GM18507 (cell line): ENCODE results near the gene TENM3.

Experiments
- DNase-seq: peaks from one replicate; pipeline ENCODE4 v3.0.0; 2011; ENCODE audit warnings: low read depth; ENCODE audit not compliant: insufficient read length; ENCODE audit errors: extremely low spot score
- FAIRE-seq: peaks from 2 replicates; lab custom pipeline; 2011; peaks lifted over from hg19 to GRCh38; lab: Jason Lieb, UNC

Gene TENM3

DNA sequence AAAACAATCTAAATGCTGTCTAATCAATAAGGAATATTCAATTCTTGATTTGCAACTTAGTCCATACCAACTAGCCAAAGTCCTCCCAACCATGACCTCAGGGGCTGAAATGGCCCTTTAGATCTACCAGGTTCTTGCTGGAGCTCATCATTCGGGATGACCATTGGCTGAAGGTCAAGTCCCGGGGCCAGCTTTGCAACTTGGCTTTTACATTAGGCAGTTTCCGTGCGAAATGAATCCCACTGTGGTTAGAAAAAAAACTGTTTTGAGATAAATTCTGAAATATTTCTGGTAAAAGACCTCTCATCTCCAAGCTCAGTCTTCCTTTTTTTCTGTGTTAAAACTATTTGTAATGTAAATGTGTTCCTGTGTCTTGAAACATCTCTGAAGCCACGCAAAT is 178.6 kb downstream of the TENM3 start:
- FAIRE-seq, result no peak
- DNase-seq, result no peak

DNA sequence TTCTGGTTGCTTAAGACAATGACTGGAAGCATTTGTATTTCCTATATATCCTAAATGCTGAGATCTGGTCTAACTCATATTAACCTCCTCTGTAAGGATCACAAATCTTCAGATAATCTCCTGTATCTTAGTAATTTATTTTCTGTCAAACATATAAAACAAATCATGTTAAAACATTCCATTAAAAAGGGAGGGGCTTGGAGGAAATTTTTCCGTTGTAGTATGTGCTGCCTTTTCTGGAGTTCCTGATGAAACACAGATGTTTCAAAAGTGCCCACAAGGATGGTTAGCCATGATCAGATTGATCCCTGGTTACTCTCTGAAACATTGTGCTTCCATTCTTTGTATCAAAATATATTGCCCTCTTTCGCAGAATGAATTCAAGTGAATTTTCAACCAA is 182.1 kb downstream of the TENM3 start:
- DNase-seq, result no peak
- no peak for FAIRE-seq

DNA sequence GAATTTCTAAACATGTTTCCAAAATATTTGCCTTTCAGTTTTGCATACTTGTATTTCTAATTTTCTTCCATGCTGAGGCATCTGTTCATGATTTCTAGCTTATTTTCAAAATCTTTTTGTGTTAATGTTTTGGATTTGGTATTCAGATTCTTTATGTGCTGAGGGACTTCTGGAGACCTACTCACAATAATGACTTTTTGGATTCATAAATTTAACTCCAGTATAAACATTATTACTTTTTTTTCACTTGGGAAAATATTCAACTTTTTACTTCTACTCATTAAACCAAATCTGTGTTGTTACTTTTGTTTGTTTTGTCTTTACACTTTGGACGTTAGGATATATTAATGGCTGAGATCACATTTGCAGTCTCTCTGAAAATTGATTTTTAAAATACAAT is 183.7 kb downstream of the TENM3 start:
- FAIRE-seq (no peak), DNase-seq (no peak)

DNA sequence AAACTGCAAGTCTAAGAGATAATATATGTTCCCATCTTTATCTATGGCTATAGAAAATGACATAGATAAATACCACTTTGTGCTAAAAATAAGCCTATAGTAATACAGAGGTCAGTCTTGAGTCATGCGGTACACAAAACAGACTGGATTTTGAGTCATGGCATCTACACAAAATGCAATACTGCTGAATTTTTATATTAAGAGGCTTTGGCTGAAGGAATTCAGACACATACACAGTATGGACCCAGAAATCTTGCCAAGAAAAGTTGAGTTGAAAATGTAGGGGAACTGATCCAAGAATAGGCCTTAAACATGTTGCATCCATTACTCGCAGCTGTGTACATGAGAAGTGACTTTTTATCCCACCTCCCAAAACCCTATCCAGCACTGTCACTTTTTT is 184.4 kb downstream of the TENM3 start:
- no peak for FAIRE-seq
- DNase-seq, result no peak

DNA sequence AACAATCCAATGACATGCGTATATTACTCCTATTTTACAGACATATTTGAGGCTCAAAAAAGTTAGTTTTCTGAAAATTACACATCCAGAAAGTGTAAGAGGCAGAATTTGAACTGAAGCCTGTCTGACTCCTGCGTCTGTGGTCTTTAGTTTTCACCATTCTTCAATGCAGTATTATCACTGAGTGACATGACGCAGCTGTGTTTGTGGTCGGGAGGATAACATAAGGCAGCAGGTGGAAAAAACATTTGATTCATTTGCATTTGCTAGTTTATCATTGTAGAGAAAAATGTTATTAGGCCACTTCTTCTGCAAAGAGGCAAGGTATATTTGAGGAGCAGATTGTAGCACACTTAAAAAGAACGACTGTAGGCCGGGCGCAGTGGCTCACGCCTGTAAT is 186.7 kb downstream of the TENM3 start:
- FAIRE-seq (no peak), DNase-seq (no peak)

DNA sequence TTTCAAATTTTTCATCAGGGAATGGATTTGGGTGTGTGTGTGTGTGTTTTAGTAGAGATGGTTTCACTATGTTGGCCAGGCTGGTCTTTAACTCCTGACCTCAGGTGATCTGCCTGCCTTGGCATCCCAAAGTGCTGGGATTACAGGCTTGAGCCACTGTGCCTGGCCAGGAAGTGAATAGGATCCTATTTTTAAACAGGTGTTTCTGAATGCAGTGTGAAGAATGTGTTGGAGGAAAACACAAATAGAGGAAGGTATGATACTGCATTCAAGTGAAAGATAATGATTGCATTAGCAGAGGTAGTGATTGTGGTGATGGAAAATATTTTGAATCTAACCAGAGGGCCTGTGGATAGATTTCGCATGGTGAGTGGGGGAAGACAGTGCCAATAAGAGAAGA is 189.6 kb downstream of the TENM3 start:
- no peak for FAIRE-seq
- DNase-seq, result no peak

DNA sequence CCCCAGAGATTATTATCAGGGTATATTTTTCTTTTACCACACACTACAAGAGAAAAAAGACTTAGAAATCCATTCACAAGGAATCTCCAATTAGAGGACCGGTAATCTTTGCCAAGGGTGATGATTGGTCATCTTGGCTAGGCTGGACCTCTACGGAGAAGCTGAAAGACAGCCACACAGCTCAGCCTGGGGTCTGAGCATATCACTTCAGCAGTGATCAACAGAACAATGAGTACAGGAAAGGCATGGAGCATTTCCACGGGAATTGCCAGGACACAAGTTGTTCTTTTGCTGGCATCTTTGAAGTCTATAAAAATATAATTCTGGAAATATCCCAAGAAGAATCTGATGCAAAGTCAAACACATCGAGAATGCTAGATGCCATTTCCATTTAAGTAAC is 191.5 kb downstream of the TENM3 start:
- DNase-seq (no peak), FAIRE-seq (no peak)

DNA sequence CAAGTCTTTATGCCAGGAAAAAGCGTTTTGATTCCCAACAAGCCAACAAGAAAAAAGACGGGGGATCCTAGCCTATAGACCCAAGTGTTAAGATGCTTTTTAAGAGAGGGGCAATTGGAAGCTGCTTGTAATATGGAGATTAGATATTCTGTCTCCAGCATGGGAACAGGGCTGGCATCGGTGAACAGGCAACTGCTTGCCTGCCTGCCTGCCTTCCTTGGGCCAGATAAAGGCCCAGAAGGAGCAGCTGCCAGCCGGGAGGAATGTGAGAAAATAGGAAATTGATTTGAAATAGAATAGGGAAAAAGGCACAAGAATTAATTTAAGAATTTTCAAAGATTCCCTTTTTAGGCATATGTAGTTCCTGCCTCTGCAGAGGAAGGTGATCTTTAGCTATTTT is 192.2 kb downstream of the TENM3 start:
- no peak for FAIRE-seq
- DNase-seq, result no peak

DNA sequence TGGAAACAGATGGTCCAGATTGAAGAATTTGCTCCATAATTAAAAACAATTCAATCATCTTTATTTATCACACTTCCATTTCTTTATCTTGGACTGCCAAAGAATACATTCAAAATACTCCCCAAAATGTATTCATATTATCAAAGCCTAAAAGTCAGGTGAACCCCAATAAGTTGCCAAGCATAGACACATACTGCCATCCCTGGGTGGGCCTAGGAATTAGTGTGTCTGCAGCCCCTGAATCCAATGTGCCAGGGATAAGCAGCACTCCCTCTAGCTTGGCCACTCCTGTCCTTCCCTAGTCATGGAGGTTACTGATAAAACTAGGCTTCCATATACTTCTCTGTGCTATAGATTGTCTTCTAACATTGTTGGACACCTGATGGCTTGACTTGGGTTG is 199.9 kb downstream of the TENM3 start:
- FAIRE-seq, result no peak

DNA sequence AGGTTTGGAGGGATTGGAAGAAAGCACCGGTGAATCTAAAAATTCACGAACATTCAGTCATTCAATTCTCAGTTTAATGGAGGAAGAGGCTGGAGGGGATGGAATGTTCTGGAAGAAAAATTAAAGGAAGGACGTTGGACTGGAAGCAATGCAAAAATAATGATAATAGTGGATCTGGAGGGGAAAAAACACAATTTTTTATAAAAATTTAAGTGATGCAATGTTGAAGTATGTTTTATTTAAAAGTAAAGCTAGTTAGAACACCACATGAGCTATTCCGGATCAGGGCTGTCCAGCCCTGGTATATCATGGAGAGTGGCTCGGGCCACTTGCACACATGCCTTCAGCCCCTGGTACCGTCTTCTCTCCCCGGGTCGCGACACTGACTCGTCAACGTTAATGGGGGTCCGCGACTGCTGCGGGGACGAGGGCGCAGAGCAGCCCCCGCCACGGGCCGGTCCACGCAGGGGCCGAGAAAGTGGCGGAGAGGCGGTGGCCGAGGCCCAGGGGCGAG is 204.6 kb downstream of the TENM3 start:
- FAIRE-seq (no peak), DNase-seq (no peak)

More for the DNA sequence above, 199.9 kb downstream of the TENM3 start:
- no peak for DNase-seq

DNA sequence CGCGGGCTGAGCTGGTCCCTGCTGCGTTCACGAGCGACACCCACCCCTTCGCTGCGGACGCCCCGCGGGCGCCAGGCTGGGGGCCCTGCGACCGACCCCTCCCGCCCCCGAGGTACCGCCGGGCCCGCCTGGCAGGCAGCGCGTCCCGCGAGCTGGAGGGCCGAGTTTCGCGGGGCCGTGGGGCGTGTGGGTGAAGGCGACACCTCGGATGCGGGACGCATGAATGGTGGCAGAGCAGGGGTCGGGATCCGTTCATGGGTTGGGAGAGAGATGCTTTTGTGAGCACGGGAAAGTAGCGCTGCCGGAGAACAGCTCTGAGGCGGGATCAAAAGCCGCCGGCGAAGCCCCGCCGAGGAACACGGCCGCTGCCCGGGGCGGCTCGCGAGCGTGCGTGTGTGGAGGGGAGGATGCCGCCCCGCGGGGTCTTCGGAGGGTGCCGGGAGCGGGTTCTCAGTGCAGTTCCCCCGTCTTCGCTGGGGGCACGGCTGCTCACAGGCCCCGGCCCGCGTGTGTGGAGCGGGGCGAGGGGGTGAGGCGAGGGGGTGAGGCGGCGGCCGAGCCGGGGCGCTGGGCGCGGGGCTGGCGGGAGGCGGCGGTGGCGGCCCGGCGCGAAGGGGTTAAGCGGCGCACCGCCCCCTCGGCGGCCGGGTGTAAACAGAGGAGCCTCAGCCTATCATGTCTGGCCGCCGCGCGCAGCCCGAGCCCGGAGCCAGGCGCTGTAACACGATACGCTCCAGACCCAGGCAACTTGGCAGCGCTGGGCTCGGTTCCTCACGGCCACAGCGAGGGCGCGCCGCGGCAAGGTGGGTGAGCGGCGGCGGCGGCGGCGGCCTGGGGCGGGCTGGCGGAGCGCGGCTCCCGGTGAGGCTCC is 205.3 kb downstream of the TENM3 start:
- peak; percentile 17 for DNase-seq
- no peak for FAIRE-seq

DNA sequence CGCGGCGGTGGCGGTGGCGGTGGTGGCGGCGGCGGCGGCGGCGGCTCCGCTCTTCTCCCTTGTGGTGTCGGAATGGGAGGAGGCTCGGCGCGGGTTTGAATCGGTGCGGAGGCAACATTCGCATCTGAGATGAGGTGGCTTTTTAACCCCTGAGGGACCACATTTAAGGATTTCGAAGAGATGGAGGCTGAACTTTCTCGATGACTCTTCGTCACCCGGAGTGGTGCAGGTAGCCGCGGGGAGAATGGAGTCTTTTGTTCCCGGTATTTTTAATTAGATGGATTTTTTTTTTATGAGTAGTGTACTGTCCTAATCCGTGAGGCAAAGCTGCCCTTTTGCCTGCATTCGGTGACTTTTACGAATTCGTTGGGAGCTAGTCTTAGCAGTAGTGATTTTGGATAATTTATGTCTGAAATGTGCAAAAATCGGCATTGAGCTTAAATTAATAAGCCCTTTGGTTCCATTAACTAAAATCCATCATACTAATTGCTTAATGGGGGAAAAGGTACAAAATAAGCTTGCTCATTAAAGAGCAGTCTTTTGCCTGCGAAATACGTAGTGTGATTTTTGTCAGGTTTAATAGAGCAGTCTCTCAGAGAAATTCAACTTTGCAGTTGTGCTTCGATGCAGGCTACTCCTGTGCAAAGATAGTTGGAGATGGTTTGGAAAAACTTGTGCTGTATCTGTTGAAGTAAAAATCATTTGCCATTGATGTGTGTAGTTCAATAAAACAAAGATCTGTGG is 206.2 kb downstream of the TENM3 start:
- FAIRE-seq, result no peak
- DNase-seq, result no peak

DNA sequence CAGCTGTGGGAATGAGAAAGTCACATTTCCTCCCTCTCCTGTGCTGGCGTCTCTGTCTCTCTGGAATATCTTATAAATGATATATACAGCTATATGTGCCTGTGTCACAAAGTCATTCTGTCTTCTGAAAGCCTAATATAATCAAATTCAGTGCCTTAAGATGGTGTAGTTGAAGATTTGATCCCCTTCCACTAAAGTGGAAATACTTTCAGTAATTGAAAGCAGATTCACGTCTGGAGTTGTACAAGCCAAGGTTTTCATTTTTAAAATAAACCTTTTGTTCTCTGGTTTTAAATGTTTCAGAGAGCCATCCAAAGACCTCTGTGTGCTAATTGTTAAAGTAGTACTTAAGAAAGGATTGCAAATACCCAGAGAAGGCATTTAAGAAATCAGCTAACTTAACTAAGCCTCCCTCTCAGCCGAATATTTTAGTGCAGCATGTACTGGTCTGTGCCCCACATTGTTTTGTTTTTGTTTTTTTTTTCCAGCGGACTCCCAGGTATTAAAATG is 206.8 kb downstream of the TENM3 start:
- DNase-seq (no peak), FAIRE-seq (no peak)

DNA sequence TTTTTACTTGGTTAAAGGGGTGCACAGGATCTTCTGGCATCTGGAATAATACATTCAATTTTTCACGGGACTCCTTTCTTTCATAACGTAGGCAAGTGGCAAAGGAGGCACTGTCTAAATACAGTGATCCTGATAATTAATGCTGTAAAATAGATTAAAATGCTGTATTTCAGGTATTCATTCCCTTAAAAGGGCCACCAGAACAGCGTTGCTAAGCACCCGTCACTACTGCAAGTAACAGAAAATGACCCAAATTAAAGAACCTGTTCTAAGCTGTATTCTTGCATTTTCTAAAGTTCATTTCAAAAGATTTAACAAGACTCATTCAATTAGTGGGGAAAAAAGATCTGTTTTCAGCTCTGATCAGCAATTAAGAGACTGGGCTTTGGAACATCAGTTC is 208.2 kb downstream of the TENM3 start:
- FAIRE-seq (no peak), DNase-seq (no peak)

DNA sequence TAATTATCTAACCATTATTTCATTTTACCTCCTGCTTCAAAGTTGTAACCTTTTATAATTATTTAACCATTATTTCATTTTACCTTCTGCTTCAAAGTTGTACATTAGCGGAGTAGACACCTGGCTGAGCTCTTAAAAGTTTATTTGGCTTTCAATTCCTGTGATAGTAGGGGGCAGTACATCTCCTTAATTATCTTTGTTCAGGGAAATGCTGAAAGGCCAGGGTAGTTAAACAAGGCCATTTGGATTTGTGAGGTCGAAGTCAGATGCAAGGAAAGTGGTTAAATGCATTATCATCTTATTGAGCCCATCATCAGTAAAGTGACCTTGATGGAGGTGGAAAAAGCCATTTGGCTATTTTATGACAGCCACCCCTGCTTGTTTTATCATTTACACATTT is 210.6 kb downstream of the TENM3 start:
- FAIRE-seq (no peak), DNase-seq (no peak)

DNA sequence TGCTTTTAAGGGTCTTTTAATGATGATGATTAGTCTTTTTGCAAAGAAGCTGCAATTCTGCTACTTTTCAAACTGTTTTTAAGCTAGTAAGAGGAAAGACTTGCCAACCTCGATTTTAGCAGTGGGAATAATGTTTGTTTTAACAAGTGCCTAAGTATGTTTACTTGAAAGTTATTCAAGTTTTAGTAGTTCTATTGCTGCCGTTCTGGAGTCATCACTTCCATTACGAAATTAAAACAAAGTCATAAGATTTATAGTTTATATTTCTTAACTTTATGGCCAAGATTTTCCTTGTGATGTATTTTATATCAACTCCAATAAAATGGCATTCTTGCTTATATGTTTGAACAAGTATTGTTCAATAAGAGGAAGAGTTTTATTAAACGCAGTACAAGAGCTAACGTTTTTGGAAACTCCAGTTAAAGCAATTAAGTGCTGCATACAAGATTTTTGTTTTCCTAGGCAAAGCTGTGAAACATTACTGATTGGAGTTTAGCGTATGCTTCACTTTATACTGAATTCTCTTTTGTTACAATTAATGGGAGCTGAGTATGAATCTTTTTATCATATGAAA is 211.3 kb downstream of the TENM3 start:
- no peak for FAIRE-seq
- DNase-seq, result no peak

DNA sequence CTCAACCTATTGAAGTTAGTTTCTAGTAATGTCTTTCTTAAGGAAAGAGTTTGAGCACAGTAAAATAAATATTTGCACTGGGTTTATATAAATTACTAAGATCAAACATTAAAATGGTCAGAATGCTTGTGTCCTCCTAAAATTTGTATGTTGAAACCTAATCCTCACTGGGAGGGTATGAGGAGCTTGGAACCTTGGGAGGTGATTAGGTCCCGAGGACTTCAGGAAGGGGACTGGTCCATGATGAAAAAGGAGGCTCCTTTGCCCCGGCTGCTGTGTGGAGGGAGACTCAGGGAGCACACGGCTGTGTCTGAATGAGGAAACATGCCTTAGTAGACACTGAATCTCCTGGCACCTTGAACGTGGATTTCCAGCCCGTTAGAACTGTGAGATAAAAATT is 221.9 kb downstream of the TENM3 start:
- FAIRE-seq (no peak), DNase-seq (no peak)

DNA sequence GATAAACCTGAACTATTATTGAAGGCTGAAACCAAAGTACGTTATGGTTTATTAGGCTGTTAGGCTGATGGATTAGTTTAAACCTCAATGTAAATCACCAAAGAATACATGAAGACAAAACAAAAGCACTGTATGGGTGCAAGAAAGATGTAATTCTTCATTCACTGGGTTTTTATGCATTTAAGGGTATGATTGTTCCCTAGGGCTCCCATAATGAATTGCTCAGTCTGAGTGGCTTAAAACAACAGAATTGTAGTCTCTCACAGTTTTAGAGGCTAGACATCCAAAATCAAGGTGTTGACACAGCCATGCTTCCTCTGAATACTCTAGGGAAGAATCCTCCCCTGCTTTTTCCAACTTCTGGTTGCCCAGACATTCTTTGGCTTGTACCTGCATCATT is 222.8 kb downstream of the TENM3 start:
- DNase-seq, result no peak
- no peak for FAIRE-seq

DNA sequence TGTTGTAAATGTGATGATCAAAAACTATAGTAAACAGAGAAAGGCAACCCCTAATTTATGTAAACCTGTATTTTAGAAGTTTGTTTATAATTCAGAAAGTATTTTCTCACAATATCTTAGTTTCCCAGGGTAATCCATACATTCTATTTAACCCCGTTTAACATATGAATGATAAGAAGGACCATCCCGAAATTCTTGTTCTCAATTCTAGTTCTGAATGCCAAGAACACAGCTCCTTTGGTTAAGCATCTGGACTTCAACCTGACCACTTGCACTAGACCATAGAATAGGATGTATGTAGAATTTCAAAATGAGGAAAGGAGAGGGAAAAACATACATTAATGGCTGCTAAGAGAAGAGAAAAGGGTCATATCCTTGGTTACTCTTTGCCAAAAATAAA is 227.0 kb downstream of the TENM3 start:
- no peak for DNase-seq
- FAIRE-seq, result no peak

DNA sequence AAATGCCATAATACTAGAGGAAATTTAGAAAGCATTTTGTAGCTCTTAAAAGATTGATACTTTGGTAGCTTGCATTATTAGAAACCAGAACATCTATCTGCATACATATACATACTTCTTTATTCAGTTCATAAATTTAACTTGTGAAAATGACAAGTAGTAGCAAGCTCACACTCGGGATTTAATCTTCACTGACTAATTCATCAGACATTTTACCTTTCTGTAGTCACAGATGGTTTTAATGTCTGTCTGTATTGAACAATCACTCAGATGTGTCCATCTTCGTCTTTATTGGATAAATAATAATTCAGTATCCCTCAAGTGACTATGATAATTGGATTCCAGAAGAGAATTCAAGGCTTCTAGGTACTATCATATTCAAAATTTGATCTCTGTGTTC is 232.3 kb downstream of the TENM3 start:
- DNase-seq, result no peak
- no peak for FAIRE-seq
